DND-41 (cell line): ENCODE data around the gene PTPRD.

Experiments
- ATAC-seq: fragments of 200-7000 bp; cut with Tn5 transposase; 3 replicates; pipeline ENCODE4 v1.9.1; 2021; ENCODE audit warnings: low read depth; ENCODE audit not compliant: insufficient read depth
- DNase-seq: peaks from one replicate; pipeline ENCODE4 v3.0.0-alpha.2; 2020
- H2AFZ ChIP-seq: 2 replicates; pipeline ENCODE4 v1.6.0; 2012; ENCODE audit warnings: low read depth, low read length
- H3K27ac ChIP-seq: 2 replicates; pipeline ENCODE4 v1.5.1; 2012; ENCODE audit warnings: low read length, inconsistent platforms
- H3K27me3 ChIP-seq: fragments of 200-600 bp; sonication (generic); 2 replicates; pipeline ENCODE4 v1.6.0; 2012; ENCODE audit warnings: low read length, mild to moderate bottlenecking, inconsistent platforms; ENCODE audit not compliant: insufficient read depth, poor library complexity
- H3K36me3 ChIP-seq: 2 replicates; pipeline ENCODE4 v1.5.1; 2012; ENCODE audit warnings: low read length, inconsistent platforms; ENCODE audit not compliant: insufficient read depth
- H3K4me1 ChIP-seq: 2 replicates; pipeline ENCODE4 v1.5.1; 2012; ENCODE audit warnings: mild to moderate bottlenecking, low read length; ENCODE audit not compliant: insufficient read depth
- H3K4me2 ChIP-seq: 2 replicates; pipeline ENCODE4 v1.6.0; 2012; ENCODE audit warnings: mild to moderate bottlenecking, moderate library complexity, low read length, inconsistent platforms; ENCODE audit not compliant: insufficient read depth
- H3K4me3 ChIP-seq, 2 experiments: fragments of 200-600 bp in 1 of 2; shearing (Covaris generic) in 1 of 2; 2 replicates each; pipeline ENCODE4 v1.5.1; 2012 to 2016; ENCODE audit warnings: inconsistent platforms in 2 of 2, low read length in 2 of 2, mild to moderate bottlenecking in 2 of 2, low read depth in 1 of 2, moderate library complexity in 1 of 2
- H3K79me2 ChIP-seq: 2 replicates; pipeline ENCODE4 v1.6.0; 2012; ENCODE audit warnings: low read length, inconsistent platforms; ENCODE audit not compliant: insufficient read depth
- H3K9ac ChIP-seq: 2 replicates; pipeline ENCODE4 v1.6.0; 2012; ENCODE audit warnings: low read depth, mild to moderate bottlenecking, inconsistent platforms, low read length, moderate library complexity
- H3K9me3 ChIP-seq: 2 replicates; pipeline ENCODE4 v1.5.1; 2012; ENCODE audit warnings: low read length, moderate library complexity, mild to moderate bottlenecking, inconsistent platforms; ENCODE audit not compliant: insufficient read depth, severe bottlenecking
- H4K20me1 ChIP-seq: 2 replicates; pipeline ENCODE4 v1.6.0; 2012; ENCODE audit warnings: low read length; ENCODE audit not compliant: insufficient read depth
- CTCF ChIP-seq: IDR thresholded peaks from 2 replicates; pipeline ENCODE4 v1.5.1; 2012; ENCODE audit warnings: borderline replicate concordance, low read length, moderate library complexity, mild to moderate bottlenecking; ENCODE audit not compliant: poor library complexity, severe bottlenecking; ENCODE audit errors: extremely low read depth
- EZH2 ChIP-seq: IDR thresholded peaks from 3 replicates; pipeline ENCODE4 v1.6.1; 2012; ENCODE audit warnings: borderline replicate concordance, low read depth, mild to moderate bottlenecking, moderate library complexity, low read length, inconsistent platforms; ENCODE audit not compliant: severe bottlenecking

PTPRD gene

DNA sequence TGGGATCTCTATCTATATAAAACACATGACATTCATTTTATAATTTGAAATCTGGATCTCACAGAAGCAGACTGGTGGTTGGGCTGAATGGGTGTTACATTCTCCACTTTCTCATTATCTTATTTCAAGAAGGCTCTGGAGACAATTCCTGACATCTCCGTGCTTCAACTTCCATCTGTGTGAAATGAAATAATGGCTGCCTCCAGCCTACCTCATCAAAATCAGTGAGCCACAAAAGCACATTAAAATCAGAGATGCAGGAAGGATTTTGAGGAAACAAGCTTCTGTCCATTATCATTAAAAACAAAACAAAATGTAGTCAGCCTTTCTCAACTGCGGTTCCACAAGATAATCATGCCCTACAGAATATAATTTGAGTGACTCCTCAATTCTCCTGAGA lies 1854.9 kb downstream of the PTPRD start:
- Histone ChIP-seq H3K79me2 (no peaks in the 10 kb centered on the region), H3K4me3 (no peak overlapping the region), H3K4me2 (no peak overlapping the region), H2AFZ (no peak overlapping the region), H3K27me3 (no peaks in the 10 kb centered on the region), H3K4me1 (no peaks in the 10 kb centered on the region), H3K9me3 (no peaks in the 10 kb centered on the region), H3K27ac (no peak overlapping the region), H3K36me3 (no peaks in the 10 kb centered on the region), H4K20me1 (no peaks in the 10 kb centered on the region), H3K9ac (no peak overlapping the region)
- ATAC-seq = no peak
- TF ChIP-seq CTCF = no peak
- TF ChIP-seq EZH2 = no peak
- no peak for DNase-seq

- Histone ChIP-seq H3K4me2 (no peak overlapping the region), H3K79me2 (no peaks in the 10 kb centered on the region), H3K9ac (no peak overlapping the region), H4K20me1 (no peaks in the 10 kb centered on the region), H3K27ac (no peak overlapping the region), H3K27me3 (no peaks in the 10 kb centered on the region), H3K36me3 (no peaks in the 10 kb centered on the region), H3K9me3 (no peaks in the 10 kb centered on the region), H3K4me3 (no peak overlapping the region), H3K4me1 (no peaks in the 10 kb centered on the region), H2AFZ (no peak overlapping the region)
- ATAC-seq (no peak), DNase-seq (no peak)
- TF ChIP-seq EZH2 (no peak), CTCF (no peak)
These were observed 1858.1 kb downstream of the PTPRD start for GRCh38 chr9:8754751-8755150.

DNA sequence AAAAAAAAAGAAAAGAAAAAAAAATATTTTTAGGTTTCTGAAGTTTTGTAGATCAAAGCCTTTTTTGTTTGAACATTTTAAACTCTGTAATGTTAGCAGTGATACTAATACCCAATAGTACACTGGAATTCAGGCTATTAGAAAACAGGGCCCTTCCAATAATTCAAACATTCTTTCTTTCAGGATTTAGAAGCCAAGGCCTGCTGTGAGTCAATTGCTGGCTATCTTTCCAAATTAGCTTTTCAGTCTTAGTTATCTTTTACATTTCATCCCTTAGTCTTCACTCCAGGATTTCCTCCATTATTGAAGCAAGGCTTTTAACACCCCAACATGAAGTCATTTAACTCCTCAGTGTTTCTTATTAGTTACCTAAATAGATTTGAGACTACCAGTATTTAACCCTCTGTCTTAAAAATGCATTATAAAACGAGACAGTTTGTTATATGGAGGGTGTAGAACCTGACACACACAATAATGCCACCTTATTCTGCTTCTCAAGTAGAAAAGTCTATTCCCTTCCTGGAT lies 1861.3 kb downstream of the PTPRD start:
- no peak overlapping the region for H3K4me3 ChIP-seq
- no peak for TF ChIP-seq EZH2
- TF ChIP-seq CTCF = no peak
- no peaks in the 10 kb centered on the region for H3K79me2 ChIP-seq
- H3K4me1 ChIP-seq = no peaks in the 10 kb centered on the region
- H3K9me3 ChIP-seq = no peaks in the 10 kb centered on the region
- no peak overlapping the region for H3K4me2 ChIP-seq
- no peak for DNase-seq
- H2AFZ ChIP-seq = no peak overlapping the region
- ATAC-seq = no peak
- no peaks in the 10 kb centered on the region for H3K36me3 ChIP-seq
- H3K27ac ChIP-seq = no peak overlapping the region
- H3K27me3 ChIP-seq = no peaks in the 10 kb centered on the region
- no peak overlapping the region for H3K9ac ChIP-seq
- H4K20me1 ChIP-seq = no peaks in the 10 kb centered on the region

DNA sequence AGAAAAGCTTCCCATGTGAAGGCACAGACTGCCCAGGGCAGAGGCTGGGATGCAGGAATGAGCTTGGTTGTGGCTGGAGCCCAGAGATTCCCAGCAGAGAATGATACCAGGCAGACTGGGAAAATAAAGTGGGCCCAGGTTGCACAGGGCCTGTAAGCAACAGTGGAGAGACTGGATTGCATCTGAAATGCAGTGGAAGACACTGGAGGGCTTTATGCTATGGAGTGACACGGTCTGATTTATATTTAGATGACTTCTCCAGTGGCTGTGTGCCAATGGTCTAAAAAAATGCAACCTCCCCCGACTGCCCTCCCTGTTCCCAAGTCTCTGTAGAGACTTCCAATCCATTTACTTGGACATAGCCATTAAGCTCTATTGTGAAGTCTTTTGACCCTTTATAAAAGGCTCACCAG lies 1862.2 kb downstream of the PTPRD start:
- Histone ChIP-seq H4K20me1 (no peaks in the 10 kb centered on the region), H3K27ac (no peak overlapping the region), H3K79me2 (no peaks in the 10 kb centered on the region), H2AFZ (no peak overlapping the region), H3K4me3 (no peak overlapping the region), H3K9ac (no peak overlapping the region), H3K4me1 (peaks cover 6% of the 10 kb centered on the region), H3K27me3 (no peaks in the 10 kb centered on the region), H3K4me2 (no peak overlapping the region), H3K9me3 (no peaks in the 10 kb centered on the region), H3K36me3 (no peaks in the 10 kb centered on the region)
- TF ChIP-seq CTCF (no peak), EZH2 (no peak)
- ATAC-seq = no peak
- no peak for DNase-seq
